PC-3 (cell line): ENCODE data around the gene PBX2. TPM values are rescaled to one million over a fixed set of nuclear protein-coding genes. Genes with fewer than 3 reads are reported as not detected.

Experiments
- ATAC-seq: fragments of 200-7000 bp; cut with Tn5 transposase; 2 replicates; pipeline ENCODE4 v1.9.1; 2020; ENCODE audit warnings: mild to moderate bottlenecking, moderate library complexity
- BruUV-seq: library from RNA; stranded (reverse); fragments of 400-500 nt; replicated peaks from 2 replicates; lab custom pipeline; 2021; lab: Mats Ljungman, UMichigan
- CTCF ChIA-PET: fragments of 300-600 bp; sonication (Branson Sonifier 250); formaldehyde crosslinking; loops from one replicate; lab custom pipeline; 2022; ENCODE audit warnings: antibody characterized with exemption; lab: Charles Lee
- POLR2A ChIA-PET: fragments of 300-600 bp; sonication (Branson Sonifier 250); formaldehyde crosslinking; loops from one replicate; lab custom pipeline; 2022; ENCODE audit warnings: antibody characterized with exemption; ENCODE audit not compliant: unreplicated experiment; lab: Charles Lee
- DNase-seq: peaks from one replicate; pipeline ENCODE4 v3.0.0-alpha.2; 2015
- H2AFZ ChIP-seq: fragments of 300-600 bp; sonication (generic); 2 replicates; pipeline ENCODE4 v1.6.0; 2016; ENCODE audit warnings: antibody characterized with exemption, low read length
- H3F3A ChIP-seq: fragments of 300-600 bp; sonication (generic); one replicate; pipeline ENCODE4 v1.6.0; 2017; ENCODE audit warnings: antibody characterized with exemption, low read length, control low read depth, mild to moderate bottlenecking; ENCODE audit not compliant: unreplicated experiment
- H3K27ac ChIP-seq: fragments of 300-600 bp; sonication (generic); 2 replicates; pipeline ENCODE4 v1.5.1; 2016; ENCODE audit warnings: mild to moderate bottlenecking, low read length
- H3K27me3 ChIP-seq: fragments of 300-600 bp; sonication (generic); 2 replicates; pipeline ENCODE4 v1.6.1; 2016; ENCODE audit warnings: low read length, mixed read lengths
- H3K36me3 ChIP-seq: fragments of 300-600 bp; sonication (generic); 2 replicates; pipeline ENCODE4 v1.6.1; 2016; ENCODE audit warnings: low read depth, mixed run types, low read length, mixed read lengths
- H3K4me1 ChIP-seq: fragments of 300-600 bp; sonication (generic); 2 replicates; pipeline ENCODE4 v1.5.1; 2016; ENCODE audit warnings: low read length; ENCODE audit not compliant: insufficient read depth
- H3K4me2 ChIP-seq: fragments of 300-600 bp; sonication (generic); 2 replicates; pipeline ENCODE4 v1.6.0; 2016; ENCODE audit warnings: low read length
- H3K4me3 ChIP-seq: fragments of 300-600 bp; sonication (generic); 2 replicates; pipeline ENCODE4 v1.5.1; 2016; ENCODE audit warnings: mild to moderate bottlenecking, low read length, mixed read lengths
- H3K79me2 ChIP-seq: fragments of 300-600 bp; sonication (generic); 2 replicates; pipeline ENCODE4 v1.6.1; 2017; ENCODE audit warnings: low read length, mixed read lengths
- H3K9ac ChIP-seq: fragments of 300-600 bp; sonication (generic); 2 replicates; pipeline ENCODE4 v1.6.0; 2016; ENCODE audit warnings: mild to moderate bottlenecking, low read length
- H3K9me2 ChIP-seq: fragments of 300-600 bp; sonication (generic); replicated peaks from 2 replicates; pipeline ENCODE4 v1.6.1; 2016; ENCODE audit warnings: mixed run types, low read length, mixed read lengths
- H3K9me3 ChIP-seq: fragments of 300-600 bp; sonication (generic); 2 replicates; pipeline ENCODE4 v1.6.1; 2016; ENCODE audit warnings: low read length, mixed read lengths
- H4K20me1 ChIP-seq: fragments of 300-600 bp; sonication (generic); 2 replicates; pipeline ENCODE4 v1.6.1; 2016; ENCODE audit warnings: low read length, mixed read lengths
- EZH2 ChIP-seq: fragments of 300-600 bp; sonication (generic); IDR thresholded peaks from one replicate; pipeline ENCODE4 v1.6.1; 2017; ENCODE audit warnings: antibody characterized with exemption, mild to moderate bottlenecking, low read length; ENCODE audit not compliant: unreplicated experiment
- EZH2phosphoT487 ChIP-seq: fragments of 300-600 bp; sonication (generic); IDR thresholded peaks from 2 replicates; pipeline ENCODE4 v1.6.1; 2018; ENCODE audit warnings: mild to moderate bottlenecking, antibody characterized with exemption, low read length, borderline replicate concordance
- intact Hi-C: fragments of 100-400 bp; cut with micrococcal nuclease; formaldehyde crosslinking; loops from 2 replicates; pipeline ENCODE4 v1.9.0; 2023
- total RNA-seq: library from RNA; depleted of rRNA; stranded (reverse); fragments of >200 nt; gene quantifications from 2 replicates; pipeline ENCODE4 v1.2.3, GENCODE V29; 2014
- TF ChIP-seq, protein P1 (sequence below): fragments of 300-600 bp; sonication (generic); conservative IDR thresholded peaks from 2 replicates; pipeline ENCODE4 v1.5.1; 2017; ENCODE audit warnings: antibody characterized with exemption, low read depth, mild to moderate bottlenecking, low read length

The PBX2 gene
- total RNA-seq, 1 experiment from 2014 or later = 25.3 TPM

DNA sequence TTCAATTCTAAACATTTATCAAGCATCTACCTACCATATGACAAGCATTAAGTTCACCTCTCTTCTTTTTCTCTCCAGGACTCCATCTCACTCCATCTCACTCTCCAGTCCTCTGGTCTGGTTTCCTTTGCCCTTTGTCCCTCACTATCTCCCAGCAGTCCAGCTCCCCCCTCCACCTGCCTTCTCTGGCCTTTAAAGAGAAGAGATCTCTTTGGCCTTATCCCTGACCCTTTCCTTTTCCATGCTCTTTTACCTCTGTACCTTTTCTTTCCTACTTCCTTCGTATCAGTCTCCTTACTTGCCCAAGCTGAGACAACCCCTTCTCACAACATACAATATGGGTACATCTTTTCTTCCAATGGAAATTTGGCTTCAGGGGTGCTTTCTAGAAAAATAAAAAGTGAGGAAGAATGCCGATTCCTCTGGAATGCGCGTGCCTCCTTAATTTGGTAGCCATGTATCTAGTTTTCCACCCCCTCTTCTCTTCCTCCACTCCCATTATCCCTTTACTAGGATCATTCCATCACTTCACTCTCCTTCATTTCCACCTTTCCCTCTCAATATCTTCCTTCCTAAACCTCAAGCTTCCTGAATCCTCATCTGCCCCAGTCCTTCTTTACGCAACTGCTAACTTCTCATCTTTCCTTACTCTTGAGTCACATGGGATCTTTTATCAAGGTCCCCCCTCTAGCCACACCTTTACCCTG lies 13.4 kb downstream of the PBX2 start:
- ATAC-seq (no peak), DNase-seq (peak; percentile 62)
- Histone ChIP-seq H3F3A (no peaks in the 10 kb centered on the region), H4K20me1 (no peaks in the 10 kb centered on the region), H3K4me1 (peaks cover 33% of the 10 kb centered on the region), H2AFZ (peak overlapping the region; percentile 95), H3K27me3 (no peaks in the 10 kb centered on the region), H3K27ac (peak overlapping the region; percentile 83), H3K9ac (peak overlapping the region; percentile 90), H3K4me3 (peak overlapping the region; percentile 94), H3K9me3 (no peaks in the 10 kb centered on the region), H3K9me2 (no peaks in the 10 kb centered on the region), H3K36me3 (peaks cover 5% of the 10 kb centered on the region), H3K4me2 (peak overlapping the region; percentile 93), H3K79me2 (peaks cover 33% of the 10 kb centered on the region)
- TF ChIP-seq, protein P1, sequence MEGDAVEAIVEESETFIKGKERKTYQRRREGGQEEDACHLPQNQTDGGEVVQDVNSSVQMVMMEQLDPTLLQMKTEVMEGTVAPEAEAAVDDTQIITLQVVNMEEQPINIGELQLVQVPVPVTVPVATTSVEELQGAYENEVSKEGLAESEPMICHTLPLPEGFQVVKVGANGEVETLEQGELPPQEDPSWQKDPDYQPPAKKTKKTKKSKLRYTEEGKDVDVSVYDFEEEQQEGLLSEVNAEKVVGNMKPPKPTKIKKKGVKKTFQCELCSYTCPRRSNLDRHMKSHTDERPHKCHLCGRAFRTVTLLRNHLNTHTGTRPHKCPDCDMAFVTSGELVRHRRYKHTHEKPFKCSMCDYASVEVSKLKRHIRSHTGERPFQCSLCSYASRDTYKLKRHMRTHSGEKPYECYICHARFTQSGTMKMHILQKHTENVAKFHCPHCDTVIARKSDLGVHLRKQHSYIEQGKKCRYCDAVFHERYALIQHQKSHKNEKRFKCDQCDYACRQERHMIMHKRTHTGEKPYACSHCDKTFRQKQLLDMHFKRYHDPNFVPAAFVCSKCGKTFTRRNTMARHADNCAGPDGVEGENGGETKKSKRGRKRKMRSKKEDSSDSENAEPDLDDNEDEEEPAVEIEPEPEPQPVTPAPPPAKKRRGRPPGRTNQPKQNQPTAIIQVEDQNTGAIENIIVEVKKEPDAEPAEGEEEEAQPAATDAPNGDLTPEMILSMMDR = no peak
- TF ChIP-seq EZH2 (no peak), EZH2phosphoT487 (no peak)
- POLR2A ChIA-PET = interaction anchor here (0.6 kb wide), 1 partner anchor 14 kb away, joined by 3 read pairs; the partner anchor contains the start of gene PBX2
- intact Hi-C loops = loop anchor here (1.0 to 5.0 kb wide), 2 partner anchors 22 to 219 kb away; partner anchors contain the start of genes NELFE, PPT2 and SKIC2
- BruUV-seq = TSS peak; percentile 17
- CTCF ChIA-PET = interaction anchor here (0.5 kb wide), 1 partner anchor 62 kb away, joined by 9 read pairs; no protein-coding TSS in a partner anchor

DNA sequence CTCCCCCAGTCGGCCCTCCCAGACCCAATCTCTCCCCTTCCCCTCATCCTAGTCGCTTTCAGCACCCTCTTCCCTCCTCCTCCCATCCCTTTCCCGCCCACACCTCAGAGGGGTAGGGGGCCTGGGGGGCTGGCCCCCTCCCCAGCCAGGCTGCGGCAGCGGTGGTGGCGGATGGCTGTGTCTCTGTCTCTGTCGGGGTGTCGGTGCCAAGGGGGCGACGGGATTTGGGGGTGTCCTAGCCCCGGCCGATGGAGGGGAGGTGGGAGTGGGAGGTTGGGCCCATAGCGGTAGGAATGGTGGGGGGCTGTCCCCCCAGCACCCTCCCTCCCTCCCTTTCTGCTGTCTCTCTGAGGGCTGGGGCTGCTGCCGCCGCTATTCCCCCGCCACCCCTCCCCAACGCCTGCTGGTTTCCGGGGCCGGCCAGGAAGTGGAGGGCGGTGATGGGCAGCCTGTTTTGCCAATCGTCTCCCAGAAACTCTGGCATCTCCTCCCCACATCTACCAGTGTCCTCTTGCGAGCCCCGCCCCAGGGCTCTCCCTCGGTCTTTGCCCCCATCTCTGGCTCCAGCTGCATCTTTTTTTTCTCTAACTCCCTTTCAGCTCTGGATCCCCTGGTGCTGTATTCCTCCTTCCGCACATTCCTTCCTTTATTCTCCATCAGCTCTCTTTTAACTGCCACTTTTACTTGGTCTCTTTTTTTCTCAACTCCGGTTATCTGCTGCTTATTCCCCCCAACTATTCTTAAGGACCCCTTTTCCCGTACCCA lies 14.1 kb downstream of the PBX2 start, which contains the start of gene AGPAT1:
AGPAT1 (minus strand) TSS at position 374 of the 765 bp plus-strand sequence. CDS start 4,588 bp downstream, outside the sequence.
- Histone ChIP-seq H3F3A (no peaks in the 10 kb centered on the region), H3K79me2 (peaks cover 33% of the 10 kb centered on the region), H3K4me1 (peaks cover 33% of the 10 kb centered on the region), H3K36me3 (peaks cover 3% of the 10 kb centered on the region), H3K27me3 (no peaks in the 10 kb centered on the region), H3K9me3 (no peaks in the 10 kb centered on the region), H3K9me2 (no peaks in the 10 kb centered on the region), H3K4me2 (peak within 1 kb of the TSS; percentile 93), H3K9ac (peak within 1 kb of the TSS; percentile 90), H3K4me3 (peak within 1 kb of the TSS; percentile 94), H2AFZ (peak within 1 kb of the TSS; percentile 95), H3K27ac (peak within 1 kb of the TSS; percentile 83), H4K20me1 (no peaks in the 10 kb centered on the region)
- POLR2A ChIA-PET = interaction anchor here (0.5 to 0.6 kb wide), 2 partner anchors 14 to 37 kb away, joined by 3 to 5 read pairs; partner anchors contain the start of gene PBX2
- TF ChIP-seq EZH2 = no peak
- TF ChIP-seq, protein P1 = no peak
- no peak for TF ChIP-seq EZH2phosphoT487
- no TSS peak for BruUV-seq
- ATAC-seq (peak; percentile 60), DNase-seq (peak; percentile 94)
- CTCF ChIA-PET = no interaction called here
- intact Hi-C loops = loop anchor here (1.0 to 5.0 kb wide), 2 partner anchors 22 to 219 kb away; partner anchors contain the start of genes NELFE, PPT2 and SKIC2
